Neural cell (in vitro differentiated cells): ENCODE measurements around the gene RAB27B. TPM values are rescaled to one million over a fixed set of nuclear protein-coding genes. Genes with fewer than 3 reads are reported as not detected.

ENCODE experiments used
- H2AFZ ChIP-seq: fragments of 200-600, 300-800 bp; sonication (generic), shearing (Covaris generic); 2 replicates; pipeline ENCODE4 v1.6.0; 2014; ENCODE audit warnings: low read depth, mild to moderate bottlenecking, antibody characterized with exemption, low read length, moderate library complexity
- H3F3A ChIP-seq: fragments of 200-600 bp; shearing (Covaris generic); 2 replicates; pipeline ENCODE4 v1.6.1; 2016; ENCODE audit warnings: mild to moderate bottlenecking, moderate library complexity, mixed read lengths, antibody characterized with exemption, low read length; ENCODE audit not compliant: insufficient read depth, poor library complexity, severe bottlenecking
- H3K27ac ChIP-seq: fragments of 200-600, 300-800 bp; sonication (generic), shearing (Covaris generic); 2 replicates; pipeline ENCODE4 v1.5.1; 2014; ENCODE audit warnings: mild to moderate bottlenecking, low read length, moderate library complexity
- H3K27me3 ChIP-seq: fragments of 300-800, 200-600 bp; sonication (generic), shearing (Covaris generic); 2 replicates; pipeline ENCODE4 v1.6.0; 2014; ENCODE audit warnings: mild to moderate bottlenecking, low read depth, low read length, moderate library complexity; ENCODE audit not compliant: insufficient read depth
- H3K36me3 ChIP-seq: fragments of 300-800, 200-600 bp; sonication (generic), shearing (Covaris generic); 2 replicates; pipeline ENCODE4 v1.5.1; 2014; ENCODE audit warnings: mild to moderate bottlenecking, antibody characterized with exemption, low read length, moderate library complexity; ENCODE audit not compliant: insufficient read depth
- H3K4me2 ChIP-seq: fragments of 300-800, 200-600 bp; sonication (generic), shearing (Covaris generic); 2 replicates; pipeline ENCODE4 v1.6.0; 2014; ENCODE audit warnings: mild to moderate bottlenecking, low read length
- H3K4me3 ChIP-seq: fragments of 300-800, 200-600 bp; sonication (generic), shearing (Covaris generic); 2 replicates; pipeline ENCODE4 v1.5.1; 2014; ENCODE audit warnings: mild to moderate bottlenecking, low read length, moderate library complexity
- H3K79me2 ChIP-seq: fragments of 200-600 bp; shearing (Covaris generic); replicated peaks from 2 replicates; pipeline ENCODE4 v1.6.0; 2014; ENCODE audit warnings: mild to moderate bottlenecking, low read length, moderate library complexity; ENCODE audit not compliant: insufficient read depth
- H3K9ac ChIP-seq: fragments of 300-800, 200-600 bp; sonication (generic), shearing (Covaris generic); 2 replicates; pipeline ENCODE4 v1.6.1; 2016; ENCODE audit warnings: mild to moderate bottlenecking, low read length, mixed read lengths
- H3K9me2 ChIP-seq: fragments of 200-600 bp; shearing (Covaris generic); 2 replicates; pipeline ENCODE4 v1.6.1; 2016; ENCODE audit warnings: mild to moderate bottlenecking, low read length, mixed read lengths; ENCODE audit not compliant: insufficient read depth
- H3K9me3 ChIP-seq: fragments of 200-600, 300-800 bp; sonication (generic), shearing (Covaris generic); 2 replicates; pipeline ENCODE4 v1.6.1; 2016; ENCODE audit warnings: mild to moderate bottlenecking, mixed run types, low read length, moderate library complexity, mixed read lengths
- H4K20me1 ChIP-seq: fragments of 200-600 bp; shearing (Covaris generic); 2 replicates; pipeline ENCODE4 v1.6.1; 2016; ENCODE audit warnings: mild to moderate bottlenecking, mixed run types; ENCODE audit not compliant: insufficient read depth
- CTCF ChIP-seq: fragments of 450-650 bp; IDR thresholded peaks from 2 replicates; pipeline ENCODE4 v1.5.1; 2014; ENCODE audit warnings: antibody characterized with exemption, mild to moderate bottlenecking, moderate library complexity; ENCODE audit not compliant: poor library complexity, severe bottlenecking
- EP300 ChIP-seq: fragments of 450-650 bp; conservative IDR thresholded peaks from 2 replicates; pipeline ENCODE4 v1.6.1; 2014; ENCODE audit warnings: antibody characterized with exemption, mild to moderate bottlenecking, moderate library complexity; ENCODE audit not compliant: poor library complexity, severe bottlenecking
- EZH2 ChIP-seq: fragments of 200-600, 300-800 bp; shearing (Covaris generic), sonication (generic); IDR thresholded peaks from 2 replicates; pipeline ENCODE4 v1.6.1; 2014; ENCODE audit warnings: antibody characterized with exemption, low read length, borderline replicate concordance, mild to moderate bottlenecking; ENCODE audit not compliant: insufficient read depth, poor library complexity, severe bottlenecking
- MXI1 ChIP-seq: fragments of 450-650 bp; conservative IDR thresholded peaks from 2 replicates; pipeline ENCODE4 v1.6.1; 2014; ENCODE audit warnings: antibody characterized with exemption, mild to moderate bottlenecking; ENCODE audit not compliant: poor library complexity, severe bottlenecking
- POLR2AphosphoS5 ChIP-seq: IDR thresholded peaks from 2 replicates; pipeline ENCODE4 v1.6.1; 2012
- RAD21 ChIP-seq: fragments of 450-650 bp; conservative IDR thresholded peaks from 2 replicates; pipeline ENCODE4 v1.6.1; 2014; ENCODE audit warnings: antibody characterized with exemption, mild to moderate bottlenecking, moderate library complexity
- SMC3 ChIP-seq: fragments of 450-650 bp; conservative IDR thresholded peaks from 2 replicates; pipeline ENCODE4 v1.6.1; 2014; ENCODE audit warnings: antibody characterized with exemption, mild to moderate bottlenecking, moderate library complexity; ENCODE audit not compliant: poor library complexity
- TAF1 ChIP-seq: IDR thresholded peaks from 2 replicates; pipeline ENCODE4 v1.6.1; 2012; ENCODE audit warnings: low read depth
- polyA plus RNA-seq: library from polyadenylated mRNA; depleted of rRNA; stranded (reverse); fragments of >200 nt; gene quantifications from 2 replicates; pipeline ENCODE4 v1.2.3, GENCODE V29; 2014
- TF ChIP-seq, protein P1 (sequence below): IDR thresholded peaks from 2 replicates; pipeline ENCODE4 v1.6.1; 2012; ENCODE audit warnings: borderline replicate concordance

Gene RAB27B
- polyA plus RNA-seq, 1 donor from 2014 or later = 37.3 TPM

DNA sequence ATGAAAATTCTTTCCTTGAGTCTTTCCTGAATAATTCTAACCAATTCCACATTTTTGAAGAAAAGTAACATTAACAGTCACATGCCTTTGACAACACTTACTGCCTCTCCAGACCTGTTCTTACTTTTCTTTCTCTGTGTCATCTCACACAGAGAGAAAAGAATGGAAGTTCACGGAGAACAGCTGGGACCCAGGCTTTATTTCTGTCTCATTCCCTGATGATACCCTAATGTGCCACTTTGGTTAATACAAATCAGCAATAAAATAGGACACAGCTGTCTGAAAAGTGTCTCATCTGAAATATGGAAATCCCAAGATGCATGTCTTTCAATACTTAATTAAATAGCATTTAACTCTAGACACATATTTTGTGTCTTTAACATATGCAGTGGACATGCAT lies 42.1 kb upstream of the RAB27B start:
- Histone ChIP-seq H3K79me2 (no peaks in the 10 kb centered on the region), H3F3A (no peaks in the 10 kb centered on the region), H3K36me3 (no peaks in the 10 kb centered on the region), H3K4me3 (no peak overlapping the region), H3K4me2 (no peak overlapping the region), H3K9ac (no peak overlapping the region), H3K27me3 (no peaks in the 10 kb centered on the region), H3K27ac (no peak overlapping the region), H3K9me2 (no peaks in the 10 kb centered on the region), H2AFZ (no peak overlapping the region), H4K20me1 (no peaks in the 10 kb centered on the region), H3K9me3 (no peaks in the 10 kb centered on the region)
- no peak for TF ChIP-seq TAF1

DNA sequence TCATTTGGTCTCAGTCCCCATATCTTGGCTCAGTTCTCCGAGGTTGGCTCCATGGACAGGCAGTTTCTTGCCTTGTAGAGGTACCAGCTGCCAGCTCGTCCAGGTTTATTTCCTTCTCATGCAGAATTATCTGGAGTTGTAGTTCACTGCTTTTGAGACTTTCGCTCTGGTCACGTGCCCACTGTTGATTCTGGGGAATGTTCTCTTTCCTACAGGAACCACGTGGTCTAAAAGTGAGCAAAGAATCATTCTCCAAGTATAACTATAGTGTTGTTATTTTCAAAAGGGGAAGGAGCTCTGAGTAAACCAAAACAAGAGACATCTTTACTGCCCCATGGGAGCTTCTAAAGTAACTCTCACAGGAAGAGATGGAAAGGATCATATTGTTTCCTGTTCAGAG lies 41.2 kb upstream of the RAB27B start:
- H3K9me2 ChIP-seq = no peaks in the 10 kb centered on the region
- no peak overlapping the region for H2AFZ ChIP-seq
- H3K9me3 ChIP-seq = no peaks in the 10 kb centered on the region
- TF ChIP-seq MXI1 (no peak), TAF1 (no peak), CTCF (no peak), POLR2AphosphoS5 (no peak), RAD21 (no peak), SMC3 (no peak), EP300 (no peak), EZH2 (no peak)
- TF ChIP-seq, protein P1, sequence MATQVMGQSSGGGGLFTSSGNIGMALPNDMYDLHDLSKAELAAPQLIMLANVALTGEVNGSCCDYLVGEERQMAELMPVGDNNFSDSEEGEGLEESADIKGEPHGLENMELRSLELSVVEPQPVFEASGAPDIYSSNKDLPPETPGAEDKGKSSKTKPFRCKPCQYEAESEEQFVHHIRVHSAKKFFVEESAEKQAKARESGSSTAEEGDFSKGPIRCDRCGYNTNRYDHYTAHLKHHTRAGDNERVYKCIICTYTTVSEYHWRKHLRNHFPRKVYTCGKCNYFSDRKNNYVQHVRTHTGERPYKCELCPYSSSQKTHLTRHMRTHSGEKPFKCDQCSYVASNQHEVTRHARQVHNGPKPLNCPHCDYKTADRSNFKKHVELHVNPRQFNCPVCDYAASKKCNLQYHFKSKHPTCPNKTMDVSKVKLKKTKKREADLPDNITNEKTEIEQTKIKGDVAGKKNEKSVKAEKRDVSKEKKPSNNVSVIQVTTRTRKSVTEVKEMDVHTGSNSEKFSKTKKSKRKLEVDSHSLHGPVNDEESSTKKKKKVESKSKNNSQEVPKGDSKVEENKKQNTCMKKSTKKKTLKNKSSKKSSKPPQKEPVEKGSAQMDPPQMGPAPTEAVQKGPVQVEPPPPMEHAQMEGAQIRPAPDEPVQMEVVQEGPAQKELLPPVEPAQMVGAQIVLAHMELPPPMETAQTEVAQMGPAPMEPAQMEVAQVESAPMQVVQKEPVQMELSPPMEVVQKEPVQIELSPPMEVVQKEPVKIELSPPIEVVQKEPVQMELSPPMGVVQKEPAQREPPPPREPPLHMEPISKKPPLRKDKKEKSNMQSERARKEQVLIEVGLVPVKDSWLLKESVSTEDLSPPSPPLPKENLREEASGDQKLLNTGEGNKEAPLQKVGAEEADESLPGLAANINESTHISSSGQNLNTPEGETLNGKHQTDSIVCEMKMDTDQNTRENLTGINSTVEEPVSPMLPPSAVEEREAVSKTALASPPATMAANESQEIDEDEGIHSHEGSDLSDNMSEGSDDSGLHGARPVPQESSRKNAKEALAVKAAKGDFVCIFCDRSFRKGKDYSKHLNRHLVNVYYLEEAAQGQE = no peak
- H4K20me1 ChIP-seq = no peaks in the 10 kb centered on the region
- no peak overlapping the region for H3K4me3 ChIP-seq
- no peaks in the 10 kb centered on the region for H3K27me3 ChIP-seq
- H3K9ac ChIP-seq = no peak overlapping the region
- H3F3A ChIP-seq = no peaks in the 10 kb centered on the region
- no peaks in the 10 kb centered on the region for H3K36me3 ChIP-seq
- no peak overlapping the region for H3K4me2 ChIP-seq
- H3K27ac ChIP-seq = no peak overlapping the region
- no peaks in the 10 kb centered on the region for H3K79me2 ChIP-seq

DNA sequence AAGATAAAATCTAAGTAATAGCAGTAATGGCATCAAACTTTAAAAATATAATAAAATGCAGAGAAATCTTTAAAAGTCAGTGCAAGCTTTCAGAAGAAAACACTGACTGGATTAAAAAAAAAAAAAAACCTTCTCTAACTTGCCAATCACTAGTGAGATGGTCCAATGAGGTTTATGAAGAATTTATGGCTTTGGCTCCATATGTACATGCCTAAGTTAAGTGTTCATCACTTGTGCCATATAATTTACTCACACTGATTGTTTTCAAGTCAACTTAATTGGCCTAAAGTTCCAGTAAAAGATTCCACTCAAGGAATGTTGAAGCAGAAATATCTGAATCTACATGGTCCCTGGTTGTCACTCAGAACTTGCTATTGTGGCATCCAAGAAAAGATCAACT lies 40.7 kb upstream of the RAB27B start:
- no peaks in the 10 kb centered on the region for H3K36me3 ChIP-seq
- no peaks in the 10 kb centered on the region for H3K79me2 ChIP-seq
- no peaks in the 10 kb centered on the region for H3K9me3 ChIP-seq
- TF ChIP-seq SMC3 (no peak), TAF1 (no peak), MXI1 (no peak), CTCF (no peak), EZH2 (no peak), POLR2AphosphoS5 (no peak), RAD21 (no peak), EP300 (no peak)
- TF ChIP-seq, protein P1 = no peak
- no peak overlapping the region for H3K9ac ChIP-seq
- no peak overlapping the region for H3K27ac ChIP-seq
- H3K4me3 ChIP-seq = no peak overlapping the region
- no peaks in the 10 kb centered on the region for H3K27me3 ChIP-seq
- no peaks in the 10 kb centered on the region for H4K20me1 ChIP-seq
- no peaks in the 10 kb centered on the region for H3F3A ChIP-seq
- H2AFZ ChIP-seq = no peak overlapping the region
- H3K9me2 ChIP-seq = no peaks in the 10 kb centered on the region
- no peak overlapping the region for H3K4me2 ChIP-seq
